ENCODE results near the gene GRID1. TPM values are rescaled to one million over a fixed set of nuclear protein-coding genes. Genes with fewer than 3 reads are reported as not detected.

Gene GRID1
- total RNA-seq, 1 donor: not detected

DNA sequence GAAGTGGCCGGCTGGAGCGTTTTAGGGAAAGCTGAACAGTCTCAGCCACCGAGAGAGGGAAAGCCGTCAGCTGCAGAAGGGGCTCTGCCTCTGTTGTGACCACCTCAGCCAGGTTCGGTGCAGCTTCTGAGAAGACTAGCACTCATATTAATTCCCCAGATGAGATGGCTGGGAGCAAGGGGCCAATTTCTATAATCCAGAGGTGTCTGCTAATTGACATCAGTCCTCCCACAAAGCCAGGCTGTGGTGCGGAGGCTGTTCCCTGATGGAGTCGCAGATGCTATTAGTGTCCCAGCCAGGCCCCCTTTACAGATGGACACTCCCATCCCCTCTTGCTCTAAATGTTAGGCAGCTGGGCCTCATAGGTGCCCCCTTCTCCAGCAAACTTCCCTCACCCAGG is 133.5 kb downstream of the GRID1 start:
- TF ChIP-seq, protein P1, sequence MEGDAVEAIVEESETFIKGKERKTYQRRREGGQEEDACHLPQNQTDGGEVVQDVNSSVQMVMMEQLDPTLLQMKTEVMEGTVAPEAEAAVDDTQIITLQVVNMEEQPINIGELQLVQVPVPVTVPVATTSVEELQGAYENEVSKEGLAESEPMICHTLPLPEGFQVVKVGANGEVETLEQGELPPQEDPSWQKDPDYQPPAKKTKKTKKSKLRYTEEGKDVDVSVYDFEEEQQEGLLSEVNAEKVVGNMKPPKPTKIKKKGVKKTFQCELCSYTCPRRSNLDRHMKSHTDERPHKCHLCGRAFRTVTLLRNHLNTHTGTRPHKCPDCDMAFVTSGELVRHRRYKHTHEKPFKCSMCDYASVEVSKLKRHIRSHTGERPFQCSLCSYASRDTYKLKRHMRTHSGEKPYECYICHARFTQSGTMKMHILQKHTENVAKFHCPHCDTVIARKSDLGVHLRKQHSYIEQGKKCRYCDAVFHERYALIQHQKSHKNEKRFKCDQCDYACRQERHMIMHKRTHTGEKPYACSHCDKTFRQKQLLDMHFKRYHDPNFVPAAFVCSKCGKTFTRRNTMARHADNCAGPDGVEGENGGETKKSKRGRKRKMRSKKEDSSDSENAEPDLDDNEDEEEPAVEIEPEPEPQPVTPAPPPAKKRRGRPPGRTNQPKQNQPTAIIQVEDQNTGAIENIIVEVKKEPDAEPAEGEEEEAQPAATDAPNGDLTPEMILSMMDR (IDR thresholded peaks at IDR 0.05; ENCODE audit: insufficient read depth, low read depth, low read length): no peak
- no peak overlapping the region for H3K4me3 ChIP-seq (ENCODE audit: low read depth, low read length)
- no peak for DNase-seq (ENCODE audit: low read depth)

DNA sequence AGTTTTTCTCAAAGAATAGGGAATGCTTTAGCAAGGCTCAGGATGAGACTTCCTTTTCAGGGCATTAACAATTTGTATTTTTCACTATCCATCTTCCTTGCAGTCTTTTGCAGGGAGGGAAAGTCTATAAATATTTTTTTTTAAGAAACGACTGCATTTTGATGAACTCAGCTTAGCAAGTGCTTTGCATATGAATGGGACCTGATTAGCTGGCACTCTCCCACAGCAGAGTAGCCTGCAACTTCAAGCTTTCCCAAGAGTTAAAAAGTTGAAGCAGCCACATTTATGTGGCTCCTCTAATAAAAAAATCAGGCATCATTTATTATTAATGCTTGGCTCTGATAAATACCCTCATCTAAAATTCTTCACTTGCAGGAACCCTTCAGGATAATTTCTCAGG is 134.0 kb downstream of the GRID1 start:
- no peak overlapping the region for H3K4me3 ChIP-seq (ENCODE audit: low read depth, low read length)
- DNase-seq (ENCODE audit: low read depth): no peak
- TF ChIP-seq, protein P1 (IDR thresholded peaks at IDR 0.05; ENCODE audit: insufficient read depth, low read depth, low read length): no peak

DNA sequence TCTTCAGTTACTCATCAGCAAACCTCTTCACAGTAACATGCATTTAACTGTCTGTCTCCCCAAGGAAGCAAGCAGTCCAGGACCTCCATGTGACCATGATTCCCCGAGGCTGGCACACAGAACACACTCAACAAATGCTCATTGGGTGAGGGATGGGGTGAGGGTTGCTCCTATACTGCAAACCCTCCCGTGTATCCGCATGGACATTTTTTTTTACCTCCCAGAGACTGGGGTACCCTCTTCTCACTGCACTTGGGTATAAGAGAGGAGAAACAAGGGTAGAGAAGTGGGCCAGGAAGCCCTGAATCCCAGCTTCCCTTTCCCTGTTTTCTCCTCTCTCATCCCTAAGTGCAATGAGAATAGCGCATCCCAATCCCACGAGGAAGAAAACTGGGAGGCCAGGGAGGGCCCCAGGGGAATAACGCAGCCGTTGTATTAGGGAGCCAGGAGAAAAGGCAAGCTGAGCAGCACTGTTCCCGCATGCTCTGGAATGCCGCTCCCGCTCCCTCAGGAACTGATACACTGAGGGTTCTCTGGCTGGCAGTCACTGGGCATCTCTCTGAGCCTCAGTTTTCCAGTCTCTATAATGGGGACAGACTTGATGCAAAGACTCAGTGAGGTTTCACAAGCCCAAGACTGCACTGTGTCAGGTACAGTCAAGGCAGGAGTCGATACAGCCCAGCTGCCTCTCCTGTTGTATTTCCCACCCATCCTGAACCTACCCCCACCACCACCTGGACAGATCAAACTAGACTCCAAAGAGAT is 134.6 kb downstream of the GRID1 start:
- DNase-seq (ENCODE audit: low read depth): no peak
- H3K4me3 ChIP-seq (ENCODE audit: low read depth, low read length): no peak overlapping the region

DNA sequence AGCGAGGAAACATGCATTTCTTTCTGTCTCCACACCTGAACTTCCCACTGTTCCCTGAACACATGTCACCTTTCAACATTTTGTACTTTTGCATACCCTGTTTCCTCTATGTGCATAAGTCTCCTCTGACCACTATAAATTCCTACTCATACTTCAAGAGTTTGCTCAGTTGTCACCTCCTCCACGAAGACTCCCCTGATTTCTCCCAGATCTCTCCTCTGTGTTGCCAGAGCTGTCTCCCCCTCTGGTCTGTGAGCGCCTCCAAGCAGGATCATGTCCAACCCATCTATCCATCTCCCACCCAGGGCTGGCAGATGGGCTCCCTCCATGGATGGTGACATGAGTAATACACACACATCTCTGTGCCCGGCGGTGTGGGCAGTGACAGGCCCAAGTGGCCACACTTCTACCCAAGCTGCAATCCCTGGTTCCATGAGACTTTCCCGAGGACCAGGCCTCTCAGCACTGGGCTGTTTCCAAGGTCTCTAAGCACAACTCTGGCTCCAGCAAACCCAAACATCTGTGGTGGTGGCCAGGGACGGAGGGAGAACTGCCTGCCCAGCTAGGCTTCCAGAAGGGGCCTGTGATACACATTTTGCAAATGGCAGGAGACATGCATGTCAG is 135.9 kb downstream of the GRID1 start:
- no peak overlapping the region for H3K4me3 ChIP-seq (ENCODE audit: low read depth, low read length)
- DNase-seq (ENCODE audit: low read depth): no peak
- TF ChIP-seq, protein P1 (IDR thresholded peaks at IDR 0.05; ENCODE audit: insufficient read depth, low read depth, low read length): no peak

More for the DNA sequence above, 134.6 kb downstream of the GRID1 start:
- TF ChIP-seq, protein P1 (IDR thresholded peaks at IDR 0.05; ENCODE audit: insufficient read depth, low read depth, low read length): no peak

DNA sequence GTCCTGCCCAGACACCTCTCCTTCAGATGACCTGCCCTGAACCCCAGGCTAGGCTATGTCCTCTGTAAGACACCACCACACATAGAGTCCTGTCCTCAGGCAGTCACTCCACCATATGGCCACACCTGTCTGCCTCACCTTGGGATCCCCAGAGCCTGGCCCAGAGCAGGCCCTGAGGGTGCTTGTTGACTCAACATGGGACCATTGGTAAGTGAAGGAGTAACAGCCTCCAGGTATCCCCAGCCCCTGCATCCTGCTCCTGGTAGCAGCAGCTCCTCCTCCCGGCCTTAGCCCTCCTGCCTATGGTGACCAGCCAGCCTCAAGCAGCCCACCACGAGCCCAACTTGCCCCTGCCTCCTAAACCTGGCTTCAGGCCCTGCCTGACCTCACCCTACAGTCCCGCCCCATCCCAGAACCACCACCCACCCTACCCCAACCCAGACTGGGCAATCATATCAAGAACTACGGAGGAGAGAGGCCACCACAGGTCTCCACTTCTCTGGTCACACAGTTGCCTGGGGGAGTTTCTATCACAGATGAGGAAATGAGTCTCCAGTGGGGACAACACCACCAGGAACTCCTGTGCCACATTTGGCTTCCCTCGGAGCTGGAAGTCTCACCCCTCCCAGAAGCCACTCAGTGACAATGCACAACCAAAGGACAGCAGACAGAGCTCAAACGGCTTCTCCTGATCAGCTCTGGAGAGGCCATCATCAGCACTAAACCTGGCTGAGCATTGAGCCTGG is 136.6 kb downstream of the GRID1 start:
- DNase-seq (ENCODE audit: low read depth): no peak
- no peak overlapping the region for H3K4me3 ChIP-seq (ENCODE audit: low read depth, low read length)
- TF ChIP-seq, protein P1 (IDR thresholded peaks at IDR 0.05; ENCODE audit: insufficient read depth, low read depth, low read length): no peak

DNA sequence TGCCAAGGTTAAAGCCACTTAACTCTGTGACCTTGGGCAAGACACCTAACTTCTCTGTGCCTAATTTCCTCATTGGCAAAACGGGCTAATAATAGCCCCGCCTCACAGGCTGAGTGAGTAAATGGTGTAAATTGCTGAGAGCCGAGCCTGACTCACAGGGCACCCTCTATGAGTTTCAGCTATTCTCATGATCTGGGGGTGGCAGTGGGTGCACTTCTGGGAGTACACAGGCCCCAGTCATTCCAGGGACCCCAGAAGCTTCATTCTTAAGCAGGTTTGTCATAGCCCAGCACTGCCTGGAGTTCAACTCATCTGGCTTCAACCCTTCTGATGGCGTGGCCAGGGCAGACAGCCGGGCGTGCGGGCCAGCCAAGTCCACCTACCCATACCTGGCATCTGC is 137.2 kb downstream of the GRID1 start:
- TF ChIP-seq, protein P1 (IDR thresholded peaks at IDR 0.05; ENCODE audit: insufficient read depth, low read depth, low read length): no peak
- H3K4me3 ChIP-seq (ENCODE audit: low read depth, low read length): no peak overlapping the region
- DNase-seq (ENCODE audit: low read depth): no peak

All from fibroblast of villous mesenchyme (primary cell).